Iris pigment epithelial cell (primary cell): ENCODE data around the gene PITHD1.
A peak's percentile ranks its signal among the peaks of the same experiment; 100 is the strongest.
"Not testable (repeated sequence)": the region's sequence is repeated elsewhere in the genome, so short reads cannot be mapped to it uniquely, and the experiment has no call there.

Source experiments
- DNase-seq: peaks from one replicate; pipeline ENCODE4 v3.0.0-alpha.2; 2011; ENCODE audit warnings: low read depth

Gene PITHD1

DNA sequence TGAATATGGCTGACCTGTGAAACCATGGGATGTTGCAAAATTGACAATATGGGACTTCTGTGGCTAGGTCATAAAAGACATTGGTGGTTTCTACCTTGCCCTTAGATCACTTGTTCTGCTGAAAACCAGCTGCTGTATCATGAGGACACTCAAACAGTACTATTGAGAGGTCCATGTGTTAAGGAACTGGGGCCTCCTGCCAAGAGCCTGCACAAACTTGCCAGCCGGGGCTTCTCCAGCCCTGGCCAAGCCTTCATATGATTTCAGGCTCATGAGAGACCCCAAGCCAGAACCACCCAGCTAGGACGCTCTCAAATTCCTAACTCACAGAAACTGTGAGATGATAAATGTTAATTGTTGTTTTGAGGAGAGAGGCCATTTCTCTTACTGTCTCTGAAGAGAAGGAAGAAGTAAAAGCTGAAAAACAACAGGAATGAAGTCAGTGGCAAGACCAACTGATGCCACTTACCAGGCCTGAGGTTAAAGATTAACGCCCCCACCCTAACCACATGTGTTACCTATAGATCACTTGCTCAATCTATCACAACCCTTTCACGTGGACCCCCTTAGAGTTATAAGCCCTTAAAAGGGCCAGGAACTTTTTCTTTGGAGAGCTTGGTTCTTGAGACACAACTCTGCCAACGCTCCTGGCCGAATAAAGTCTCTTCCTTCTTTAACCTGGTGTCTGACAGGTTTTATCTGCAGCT, 3.9 kb upstream of the PITHD1 start:
- DNase-seq: no peak

DNA sequence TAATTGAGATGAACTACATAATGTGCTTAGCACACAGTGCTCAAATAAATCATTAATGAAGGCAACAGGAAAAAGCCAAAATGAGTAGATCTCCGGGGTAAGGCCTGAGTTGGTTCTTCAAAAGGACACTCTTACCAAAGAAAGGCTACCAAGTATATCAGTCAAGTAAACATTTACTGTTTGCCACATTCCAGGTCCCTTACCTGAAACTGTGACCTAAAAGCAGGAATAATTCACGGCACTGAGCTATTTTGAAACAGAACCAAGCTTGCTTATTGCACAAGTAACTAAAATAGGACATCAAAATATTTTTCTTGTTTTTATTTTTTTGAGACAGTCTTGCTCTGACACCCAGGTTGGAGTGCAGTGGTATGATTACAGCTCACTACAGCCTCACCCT, 2.0 kb upstream of the PITHD1 start:
- no peak for DNase-seq

DNA sequence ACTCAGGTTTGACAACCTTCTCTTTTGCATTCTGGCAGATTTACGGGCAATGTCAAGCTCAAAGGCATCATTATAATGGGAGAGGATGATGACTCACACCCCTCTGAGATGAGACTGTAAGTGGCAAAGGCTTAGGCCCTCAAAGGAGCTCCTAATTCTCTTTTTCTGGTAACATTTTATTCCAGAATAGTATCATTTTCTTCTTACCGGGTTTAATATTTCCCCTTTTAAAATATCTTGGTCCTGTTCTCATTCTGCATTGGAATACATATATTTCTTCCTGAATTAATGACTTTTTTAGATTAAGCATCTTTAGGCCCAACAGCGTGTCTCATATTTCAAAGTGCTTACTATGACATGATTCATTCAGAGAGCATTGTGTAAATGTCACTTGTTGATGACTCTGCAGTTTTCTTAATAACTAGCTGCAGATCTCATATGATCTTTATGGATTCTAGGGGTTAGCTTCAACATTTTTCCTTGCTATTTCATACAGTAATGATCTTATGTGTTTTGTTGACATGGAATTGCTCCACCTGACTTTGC, 1.7 kb downstream of the PITHD1 start:
- DNase-seq: peak; percentile 76

DNA sequence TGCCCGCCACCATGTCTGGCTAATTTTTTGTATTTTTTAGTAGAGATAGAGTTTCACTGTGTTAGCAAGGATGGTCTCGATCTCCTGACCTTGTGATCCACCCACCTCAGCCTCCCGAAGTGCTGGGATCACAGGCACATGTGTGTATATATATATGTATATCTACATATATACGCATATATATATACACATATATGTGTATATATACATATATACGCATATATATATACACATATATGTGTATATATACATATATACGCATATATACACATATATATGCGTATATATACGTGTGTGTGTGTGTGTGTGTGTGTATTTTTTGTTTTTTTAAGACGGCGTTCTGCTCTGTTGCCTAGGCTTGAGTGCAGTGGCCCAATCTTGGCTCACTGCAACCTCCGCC, 4.9 kb downstream of the PITHD1 start:
- not testable (repeated sequence) for DNase-seq

DNA sequence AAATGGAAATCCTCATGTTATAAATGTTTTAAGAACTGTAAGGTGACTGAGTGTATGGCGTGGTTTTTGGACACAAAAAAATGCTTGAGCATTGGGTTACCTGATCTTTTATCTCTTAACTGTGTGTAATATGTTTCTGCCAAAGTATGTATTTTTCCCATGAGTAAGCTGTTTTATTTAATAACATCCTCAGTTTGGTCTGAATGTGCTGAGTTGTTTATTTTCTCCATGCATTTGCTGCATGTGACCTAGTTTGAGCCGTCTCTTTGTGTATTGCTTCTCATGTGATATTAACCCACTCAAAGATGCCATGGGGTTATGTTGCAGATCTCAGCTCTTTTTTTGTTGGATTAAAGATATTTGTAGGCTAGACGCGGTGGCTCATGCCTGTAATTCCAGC, 6.6 kb downstream of the PITHD1 start:
- no peak for DNase-seq

DNA sequence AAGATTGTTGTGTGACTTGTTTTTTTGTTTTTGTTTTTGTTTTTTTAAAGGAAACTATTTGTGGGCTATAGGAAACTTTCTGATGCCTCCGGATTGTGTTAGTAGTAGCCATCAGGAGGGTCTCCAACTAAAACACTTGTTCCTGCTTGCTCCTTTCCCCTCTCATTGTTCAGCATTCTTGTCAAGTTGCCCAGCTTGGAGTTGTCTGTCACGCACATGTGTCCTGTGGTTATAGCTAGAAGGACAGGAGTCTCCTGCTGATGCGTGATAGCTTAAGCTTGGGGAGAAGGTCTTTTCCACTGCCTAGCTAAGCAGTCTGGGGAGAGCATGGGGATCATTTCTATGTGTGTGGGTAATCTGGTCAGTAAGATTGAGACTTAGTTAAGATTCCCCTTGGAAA, 9.5 kb downstream of the PITHD1 start:
- no peak for DNase-seq

DNA sequence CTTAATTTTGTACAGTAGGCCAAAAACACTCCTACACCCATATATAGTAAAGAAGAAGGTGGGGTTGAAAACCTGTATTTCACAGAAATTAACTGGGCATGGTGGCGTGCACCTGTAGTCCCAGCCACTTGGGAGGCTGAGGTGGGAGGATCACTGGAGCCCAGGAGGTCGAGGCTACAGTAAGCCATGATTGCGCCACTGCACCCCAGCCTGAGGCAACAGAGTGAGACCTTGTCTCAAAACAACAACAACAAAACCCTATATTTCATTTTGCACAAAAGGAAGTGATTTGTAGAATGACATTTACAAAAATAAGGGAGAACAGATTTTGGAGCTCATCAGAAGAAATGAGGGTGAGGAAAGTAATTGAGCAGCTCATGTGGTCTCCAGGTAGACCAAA, 10.5 kb downstream of the PITHD1 start:
- DNase-seq: no peak

DNA sequence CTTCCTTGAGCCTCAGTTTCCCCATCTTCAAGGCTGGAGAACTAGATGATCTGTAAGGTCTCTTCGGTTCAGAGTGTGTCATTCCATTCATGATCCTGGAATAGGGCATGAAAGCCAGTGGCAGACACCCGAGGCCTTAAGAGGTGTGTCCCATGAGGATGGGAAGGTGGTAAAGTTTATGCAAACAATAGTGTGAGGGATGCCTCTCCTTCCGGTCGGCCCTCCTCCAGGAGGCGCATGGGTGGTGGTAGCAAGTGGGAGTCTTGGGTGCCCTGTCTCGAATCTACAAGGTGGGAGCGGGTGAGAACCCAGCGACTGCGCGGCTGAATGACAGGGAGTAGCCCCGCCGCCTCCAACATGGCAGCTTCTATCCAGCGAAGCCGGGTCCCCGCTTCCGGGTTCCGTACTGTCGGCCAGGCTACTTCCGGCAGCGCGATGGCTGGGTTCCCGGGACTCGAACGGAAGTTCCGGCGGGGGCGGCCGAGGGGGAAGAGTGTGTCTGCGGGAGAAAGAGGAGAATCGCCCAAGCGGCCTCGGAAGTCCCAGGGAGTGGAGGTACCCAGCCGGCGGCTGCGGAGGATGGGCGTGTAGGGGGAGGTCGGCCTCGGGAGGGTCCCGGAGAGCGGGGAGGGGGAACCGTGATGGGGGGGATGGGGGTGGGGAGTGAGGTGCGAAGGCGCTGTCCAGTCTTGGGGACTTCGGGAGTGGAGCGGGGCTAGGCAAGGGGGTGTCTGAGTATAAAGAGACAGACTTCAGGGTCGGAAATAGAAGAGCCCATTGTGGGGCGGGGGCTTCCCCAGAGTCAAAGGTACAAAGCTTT, 12.7 kb downstream of the PITHD1 start, which contains the start of gene LYPLA2:
TSS of gene LYPLA2 (plus strand) at position 450 of the 820 bp plus-strand sequence. CDS start 1,538 bp downstream, outside the sequence.
- DNase-seq: peak; percentile 92

DNA sequence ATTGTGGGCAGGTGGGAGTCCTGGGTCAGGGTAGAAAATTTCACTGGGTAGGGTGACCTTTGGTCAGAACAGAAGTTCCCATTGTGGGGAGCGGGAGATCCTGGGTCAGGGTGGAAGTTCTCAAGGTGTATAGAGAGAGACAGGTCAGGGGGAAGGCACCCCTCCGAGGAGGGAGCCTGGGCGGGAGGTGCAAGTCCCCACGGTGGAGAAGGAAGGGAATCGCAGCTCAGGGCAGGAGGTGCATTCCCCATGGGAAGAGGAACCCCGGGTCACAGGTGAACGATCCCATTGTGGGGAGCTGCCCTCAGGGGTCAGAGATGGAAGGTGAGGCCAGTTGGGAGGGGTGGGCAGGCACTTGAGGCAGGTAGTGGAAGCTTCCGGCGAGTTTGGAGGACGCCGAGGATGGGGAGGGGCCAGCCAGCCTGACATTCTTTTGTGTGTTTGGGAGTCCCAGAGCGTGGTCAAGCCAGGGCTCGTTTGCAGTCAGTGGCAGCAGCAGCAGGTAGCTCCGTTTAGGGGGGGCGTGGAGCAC, 13.4 kb downstream of the PITHD1 start:
- DNase-seq: no peak

DNA sequence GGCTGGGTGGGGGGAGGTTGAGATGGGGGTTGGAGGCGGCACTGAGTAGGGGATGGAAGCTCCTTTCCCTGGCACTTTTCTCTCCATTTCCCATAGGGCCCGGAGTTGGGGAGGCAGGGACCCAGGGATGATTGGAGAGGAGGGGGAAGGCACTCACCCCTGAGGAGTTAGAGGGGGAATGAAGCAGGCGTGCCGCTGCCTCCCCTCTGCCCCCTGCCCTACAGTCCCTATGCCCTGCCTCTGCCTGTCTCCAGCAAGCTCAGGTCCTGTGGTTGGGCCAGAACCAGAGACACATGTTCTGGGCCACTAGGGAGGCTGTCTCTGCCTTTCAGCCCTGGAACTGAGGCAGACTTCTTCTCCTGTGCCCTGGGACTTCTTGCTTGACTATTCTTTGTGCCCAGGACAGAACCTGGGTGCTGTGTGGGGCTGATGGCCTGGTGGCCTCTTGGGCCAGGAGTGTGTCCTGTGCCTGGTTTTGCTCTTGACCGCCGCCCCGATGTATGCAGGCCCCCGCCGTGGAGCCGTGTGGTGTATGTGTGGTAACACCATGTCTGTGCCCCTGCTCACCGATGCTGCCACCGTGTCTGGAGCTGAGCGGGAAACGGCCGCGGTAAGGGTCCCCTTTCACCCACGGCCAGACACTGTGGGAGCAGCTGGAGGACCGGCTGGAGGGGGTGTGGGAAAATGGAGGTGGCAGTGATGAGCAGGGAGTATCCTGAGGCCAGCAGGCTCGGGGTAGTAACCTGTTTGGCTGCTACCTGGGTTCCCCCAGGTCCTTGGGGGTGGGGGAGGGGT, 14.1 kb downstream of the PITHD1 start:
- DNase-seq: no peak

DNA sequence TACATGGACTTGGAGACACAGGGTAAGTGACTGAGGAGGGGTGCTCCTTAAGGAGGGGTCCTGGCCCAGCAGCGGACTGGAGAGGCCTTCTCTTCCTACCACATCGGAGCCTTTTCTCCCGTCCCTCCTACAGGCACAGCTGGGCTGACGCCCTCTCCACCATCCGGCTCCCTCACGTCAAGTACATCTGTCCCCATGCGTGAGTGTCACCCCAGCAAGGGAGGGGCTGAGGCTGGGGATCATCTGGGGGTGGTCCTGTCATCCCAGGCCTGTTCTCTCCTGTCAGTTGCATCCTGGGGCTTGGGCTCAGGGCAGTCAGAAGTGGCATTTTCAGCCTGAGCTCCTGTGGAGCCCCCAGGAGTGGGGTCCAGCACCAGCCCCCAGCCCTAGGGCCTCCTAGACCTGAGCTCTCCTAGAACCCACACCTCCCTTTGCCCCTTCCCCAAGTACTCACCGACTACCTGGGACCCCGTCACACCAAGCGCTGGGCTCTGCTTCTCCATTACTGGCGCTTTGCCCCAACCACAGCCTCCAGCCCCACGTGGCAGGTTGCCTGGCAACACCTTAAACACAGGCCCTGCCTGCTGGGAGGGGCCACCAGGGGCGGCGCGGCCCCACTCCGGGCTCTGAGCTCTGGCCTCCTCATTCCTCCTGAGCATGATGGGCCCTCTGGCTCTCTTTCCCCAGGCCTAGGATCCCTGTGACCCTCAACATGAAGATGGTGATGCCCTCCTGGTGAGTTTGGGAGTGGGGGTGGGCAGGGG, 15.0 kb downstream of the PITHD1 start:
- peak; percentile 43 for DNase-seq

DNA sequence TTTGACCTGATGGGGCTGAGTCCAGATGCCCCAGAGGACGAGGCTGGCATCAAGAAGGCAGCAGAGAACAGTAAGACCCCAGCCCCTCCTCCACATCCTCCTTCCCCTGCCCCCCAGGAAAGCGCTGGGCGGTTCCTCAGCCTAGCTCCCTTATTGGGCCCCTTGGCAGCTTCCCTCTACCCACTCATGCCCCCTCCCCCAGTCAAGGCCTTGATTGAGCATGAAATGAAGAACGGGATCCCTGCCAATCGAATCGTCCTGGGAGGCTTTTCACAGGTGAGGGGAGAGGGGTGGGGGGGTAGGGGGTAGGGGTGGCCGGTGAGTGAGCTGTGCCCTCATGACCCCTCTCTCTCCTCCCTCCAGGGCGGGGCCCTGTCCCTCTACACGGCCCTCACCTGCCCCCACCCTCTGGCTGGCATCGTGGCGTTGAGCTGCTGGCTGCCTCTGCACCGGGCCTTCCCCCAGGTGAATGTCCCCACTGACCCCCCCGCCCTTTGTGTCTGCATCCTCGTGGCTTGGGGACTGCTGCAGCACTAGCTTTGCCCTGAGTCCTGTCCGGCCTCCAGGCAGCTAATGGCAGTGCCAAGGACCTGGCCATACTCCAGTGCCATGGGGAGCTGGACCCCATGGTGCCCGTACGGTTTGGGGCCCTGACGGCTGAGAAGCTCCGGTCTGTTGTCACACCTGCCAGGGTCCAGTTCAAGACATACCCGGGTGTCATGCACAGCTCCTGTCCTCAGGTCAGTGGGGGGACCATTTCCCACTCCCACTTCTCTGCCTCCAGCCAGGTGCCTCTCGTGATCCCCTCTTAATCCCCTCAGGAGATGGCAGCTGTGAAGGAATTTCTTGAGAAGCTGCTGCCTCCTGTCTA, 15.9 kb downstream of the PITHD1 start:
- DNase-seq: no peak

DNA sequence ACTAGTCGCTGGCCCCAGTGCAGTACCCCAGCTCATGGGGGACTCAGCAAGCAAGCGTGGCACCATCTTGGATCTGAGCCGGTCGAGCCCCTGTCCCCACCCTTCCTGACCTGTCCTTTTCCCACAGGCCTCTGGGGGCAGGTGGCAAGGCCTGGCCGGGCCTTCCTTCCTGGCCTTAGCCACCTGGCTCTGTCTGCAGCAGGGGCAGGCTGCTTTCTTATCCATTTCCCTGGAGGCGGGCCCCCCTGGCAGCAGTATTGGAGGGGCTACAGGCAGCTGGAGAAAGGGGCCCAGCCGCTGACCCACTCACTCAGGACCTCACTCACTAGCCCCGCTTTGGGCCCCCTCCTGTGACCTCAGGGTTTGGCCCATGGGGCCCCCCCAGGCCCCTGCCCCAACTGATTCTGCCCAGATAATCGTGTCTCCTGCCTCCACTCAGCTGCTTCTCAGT, 16.5 kb downstream of the PITHD1 start:
- DNase-seq: not testable (repeated sequence)

DNA sequence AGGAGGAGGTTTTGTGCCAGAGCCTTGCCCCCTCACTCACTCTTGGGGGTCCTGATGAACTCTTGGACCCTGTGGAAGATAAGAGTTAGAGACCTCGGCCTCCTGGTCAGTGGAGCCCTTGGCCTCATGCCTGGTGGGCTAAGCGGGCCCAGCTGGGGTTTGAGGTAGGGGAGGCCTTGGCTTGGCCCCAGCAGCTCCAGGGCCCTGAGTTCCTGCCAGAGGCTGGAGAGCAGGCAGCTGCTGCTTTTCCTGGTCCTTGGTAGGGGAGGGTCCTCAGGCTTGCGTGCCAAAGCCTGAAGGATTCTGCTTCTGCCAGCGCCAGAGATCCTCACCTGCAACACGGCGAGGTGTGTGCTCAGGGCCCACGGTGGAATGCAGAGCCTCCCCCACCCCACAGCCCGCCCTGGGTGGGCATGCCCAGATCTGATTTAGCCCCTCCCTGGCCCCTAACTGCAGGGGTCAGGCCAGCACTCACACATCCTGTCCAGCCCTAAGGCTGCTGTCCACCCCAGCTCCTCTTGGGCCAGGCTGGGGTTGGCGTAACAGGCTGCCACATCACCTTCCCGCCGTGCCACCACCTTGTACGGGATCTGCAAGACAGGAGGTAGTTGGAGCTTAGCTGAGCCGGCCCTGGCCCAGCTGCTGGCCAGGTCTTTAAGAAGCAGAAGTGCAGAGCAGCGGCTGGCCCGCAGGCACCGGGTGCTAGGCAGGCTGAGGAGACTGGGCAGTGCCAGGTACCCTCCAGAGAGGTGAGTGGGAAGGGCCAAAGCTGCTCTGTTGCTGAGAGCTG, 17.7 kb downstream of the PITHD1 start:
- DNase-seq: no peak

DNA sequence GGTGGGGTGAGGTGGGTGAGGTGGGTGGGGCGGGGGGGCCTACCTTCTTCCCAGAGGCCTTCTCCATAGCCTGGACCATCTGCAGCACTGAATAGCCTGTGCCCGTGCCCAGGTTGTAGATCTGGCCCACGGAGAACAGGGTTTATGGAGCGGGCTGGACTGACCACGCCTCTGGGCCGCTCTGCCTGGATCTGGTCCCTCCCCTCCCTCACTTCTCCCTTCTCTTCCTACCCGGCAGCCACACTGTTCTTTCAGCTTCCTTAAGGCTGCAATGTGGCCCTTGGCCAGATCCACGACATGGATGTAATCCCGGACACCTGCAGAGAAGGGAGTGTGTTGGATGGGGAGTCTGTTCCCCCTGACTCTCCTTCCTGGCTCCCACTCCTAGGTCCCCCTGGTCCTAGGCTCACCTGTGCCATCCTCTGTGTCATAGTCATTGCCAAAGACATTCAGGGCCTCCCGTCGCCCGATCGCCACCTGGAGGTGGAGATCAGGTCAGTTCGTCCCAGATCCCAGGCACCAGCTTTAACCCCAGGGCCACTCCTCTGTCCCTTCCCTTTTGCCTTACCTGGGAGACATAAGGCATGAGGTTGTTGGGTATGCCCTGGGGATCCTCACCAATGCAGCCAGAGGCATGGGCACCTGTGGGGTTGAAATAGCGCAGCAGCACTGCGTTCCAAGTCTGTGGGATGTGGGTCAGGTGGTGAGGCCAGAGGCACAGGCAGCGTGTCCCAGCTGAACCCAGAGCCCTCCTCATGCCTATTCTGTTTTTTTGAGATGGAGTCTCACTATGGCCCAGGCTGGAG, 18.5 kb downstream of the PITHD1 start:
- no peak for DNase-seq

DNA sequence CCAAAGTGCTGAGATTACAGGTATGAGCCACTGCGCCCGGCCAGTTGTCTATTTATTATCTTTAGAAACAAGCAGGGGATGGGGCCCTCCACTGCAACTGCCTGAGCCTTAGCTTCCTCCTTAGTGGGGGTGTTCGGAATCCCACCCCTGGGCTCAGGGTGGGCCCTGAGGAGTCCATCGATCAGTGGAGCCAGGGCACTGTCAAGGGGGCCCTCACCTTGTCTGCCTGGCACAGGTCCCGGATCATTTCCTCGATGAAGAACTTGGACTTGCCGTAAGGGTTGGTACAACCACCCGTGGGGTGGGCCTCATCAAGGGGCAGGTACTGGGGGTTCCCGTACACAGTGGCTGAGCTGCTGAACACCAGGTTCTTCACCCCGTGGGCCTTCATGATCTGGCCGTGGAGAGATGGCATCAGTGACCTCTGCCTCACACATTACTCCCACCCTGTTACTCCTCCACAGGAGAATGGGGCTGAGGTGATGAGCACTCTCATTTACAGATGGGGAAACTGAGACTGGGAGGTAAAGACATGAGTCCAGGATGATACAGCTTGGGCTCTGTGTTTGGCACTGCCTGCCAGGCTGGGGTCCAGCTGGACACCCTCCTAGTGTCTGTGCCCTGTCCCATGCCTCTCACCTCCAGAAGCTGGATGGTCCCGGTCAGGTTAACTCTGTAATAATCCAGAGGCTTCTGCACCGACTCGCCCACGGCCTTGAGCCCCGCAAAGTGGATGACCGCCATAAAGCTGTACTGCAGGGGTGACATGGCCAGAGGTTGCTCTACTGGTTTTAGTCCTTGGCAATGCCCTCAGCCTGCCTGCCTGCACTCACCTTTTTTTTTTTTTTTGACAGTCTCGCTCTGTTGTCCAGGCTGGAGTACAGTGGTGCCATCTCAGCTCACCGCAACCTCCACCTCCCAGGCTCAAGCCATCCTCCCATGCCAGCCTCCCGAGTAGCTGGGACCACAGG, 19.5 kb downstream of the PITHD1 start:
- DNase-seq: no peak

DNA sequence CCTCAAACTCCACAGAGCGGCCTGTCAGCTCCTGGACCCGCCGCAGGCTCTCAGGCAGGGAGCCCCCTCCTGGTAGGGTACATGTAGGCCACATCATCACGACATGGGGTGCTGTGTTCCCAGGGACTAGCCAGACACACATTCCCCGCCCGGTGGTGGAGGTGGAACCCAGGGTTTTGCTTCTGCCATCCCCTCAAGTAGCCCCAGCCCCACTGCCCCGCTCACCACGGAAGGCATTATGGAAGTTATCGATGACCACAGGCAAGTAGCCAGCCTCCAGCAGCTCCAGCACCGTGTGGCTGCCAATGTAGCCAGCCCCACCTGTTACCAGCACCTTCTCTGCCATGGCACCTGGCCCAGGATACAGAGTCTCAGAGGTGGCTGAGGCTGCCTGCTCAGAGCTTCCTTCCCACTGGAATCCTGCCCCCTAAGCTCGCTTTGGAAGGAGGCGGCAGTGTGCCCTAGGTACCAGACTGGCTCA, 20.5 kb downstream of the PITHD1 start:
- DNase-seq: no peak
